ENCODE data around the gene PADI2.

PADI2 gene

GRCh38 chr1:17161926-17162800 lies 42.9 kb upstream of the PADI2 start:
- peaks cover 3% of the 10 kb centered on the region; the same call in 1 of the 2 replicates for H3K9me3 ChIP-seq
- H3K27ac ChIP-seq = no peak overlapping the region

DNA sequence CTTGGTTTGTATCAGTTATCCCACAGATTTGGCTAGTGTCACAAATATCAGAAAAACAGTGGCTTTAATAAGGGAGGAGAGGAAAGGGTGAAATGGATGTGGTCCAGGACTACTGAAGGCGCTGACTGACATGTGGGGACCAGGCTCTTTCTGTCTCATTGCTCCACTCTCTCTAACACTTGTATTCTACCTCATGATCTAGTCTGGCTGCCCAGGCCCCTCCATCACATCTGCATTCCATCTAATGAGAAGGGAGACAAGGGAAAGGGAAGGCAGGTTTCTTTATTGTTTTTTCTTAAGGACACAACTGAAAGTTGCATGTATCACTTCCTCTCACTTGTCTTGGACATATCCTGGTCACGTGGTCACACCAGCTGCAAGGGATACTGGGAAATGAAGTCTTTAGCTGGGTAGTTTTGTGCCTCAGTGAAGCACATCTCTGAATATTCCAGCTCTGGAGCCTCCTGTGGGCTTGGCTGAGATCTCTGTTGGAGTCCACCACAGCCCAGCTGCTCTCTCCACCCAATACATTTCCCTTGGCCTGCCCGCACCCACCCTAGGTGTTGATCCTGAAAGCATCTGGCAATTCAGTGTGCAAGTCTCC lies 42.0 kb upstream of the PADI2 start:
- H3K4me2 ChIP-seq = no peak overlapping the region
- no peak overlapping the region for H3K9ac ChIP-seq
- no peaks in the 10 kb centered on the region for H3K4me1 ChIP-seq
- no peaks in the 10 kb centered on the region for H3K36me3 ChIP-seq
- H3K27ac ChIP-seq = no peak overlapping the region
- no peaks in the 10 kb centered on the region for H4K20me1 ChIP-seq
- TF ChIP-seq Cebpa-rat (IDR thresholded peaks at IDR 0.05) = no peak
- no peak overlapping the region for H3K4me3 ChIP-seq
- peaks cover 12% of the 10 kb centered on the region for H3K9me3 ChIP-seq
- no peaks in the 10 kb centered on the region for H3K27me3 ChIP-seq

More at GRCh38 chr1:17161926-17162800, 42.9 kb upstream of the PADI2 start:
- no peak for TF ChIP-seq Cebpa-rat (IDR thresholded peaks at IDR 0.05)
- no peaks in the 10 kb centered on the region for H3K4me1 ChIP-seq
- no peak overlapping the region for H3K4me2 ChIP-seq
- H3K4me3 ChIP-seq = no peak overlapping the region
- no peaks in the 10 kb centered on the region for H3K36me3 ChIP-seq
- no peaks in the 10 kb centered on the region for H3K27me3 ChIP-seq
- no peak overlapping the region for H3K9ac ChIP-seq
- no peaks in the 10 kb centered on the region for H4K20me1 ChIP-seq

DNA sequence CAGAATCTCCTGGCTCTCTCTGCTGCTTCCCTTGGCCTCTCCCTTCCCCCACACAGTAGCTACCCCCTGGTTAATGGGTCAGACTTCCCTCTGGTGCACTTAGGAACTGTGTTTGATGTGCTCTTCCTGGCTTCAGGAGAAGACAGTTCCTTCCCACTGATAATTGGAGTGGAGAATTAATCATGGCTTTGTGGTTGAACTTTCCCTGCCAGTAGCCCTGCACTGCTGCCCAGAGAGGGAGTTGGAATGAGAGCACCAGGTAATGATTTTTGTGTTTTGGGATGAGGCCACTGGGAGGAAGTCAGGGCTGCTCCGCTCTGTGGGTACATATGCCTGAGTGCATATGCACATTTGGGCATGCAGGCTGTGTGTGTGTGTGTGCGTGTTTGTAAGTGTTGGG lies 39.7 kb upstream of the PADI2 start:
- no peaks in the 10 kb centered on the region for H3K4me1 ChIP-seq
- H3K4me2 ChIP-seq = no peak overlapping the region
- TF ChIP-seq Cebpa-rat (IDR thresholded peaks at IDR 0.05) = no peak
- no peaks in the 10 kb centered on the region for H4K20me1 ChIP-seq
- H3K9ac ChIP-seq = no peak overlapping the region
- H3K27me3 ChIP-seq = no peaks in the 10 kb centered on the region
- H3K9me3 ChIP-seq = peaks cover 35% of the 10 kb centered on the region
- H3K4me3 ChIP-seq = no peak overlapping the region
- H3K27ac ChIP-seq = no peak overlapping the region
- no peaks in the 10 kb centered on the region for H3K36me3 ChIP-seq

- no peak overlapping the region for H3K4me2 ChIP-seq
- no peaks in the 10 kb centered on the region for H3K27me3 ChIP-seq
- no peak overlapping the region for H3K9ac ChIP-seq
- no peaks in the 10 kb centered on the region for H3K4me1 ChIP-seq
- no peaks in the 10 kb centered on the region for H4K20me1 ChIP-seq
- no peak overlapping the region for H3K27ac ChIP-seq
- H3K9me3 ChIP-seq = peaks cover 59% of the 10 kb centered on the region
- H3K36me3 ChIP-seq = no peaks in the 10 kb centered on the region
- H3K4me3 ChIP-seq = no peak overlapping the region
- TF ChIP-seq Cebpa-rat (IDR thresholded peaks at IDR 0.05) = no peak
Measured at GRCh38 chr1:17156108-17156507, 36.9 kb upstream of the PADI2 start.

GRCh38 chr1:17155257-17155920 lies 36.1 kb upstream of the PADI2 start:
- Histone ChIP-seq H3K27me3 (no peaks in the 10 kb centered on the region), H3K9me3 (peaks cover 59% of the 10 kb centered on the region), H3K36me3 (no peaks in the 10 kb centered on the region), H3K4me2 (no peak overlapping the region), H3K4me3 (no peak overlapping the region), H3K9ac (no peak overlapping the region), H4K20me1 (no peaks in the 10 kb centered on the region), H3K4me1 (no peaks in the 10 kb centered on the region), H3K27ac (no peak overlapping the region)
- TF ChIP-seq Cebpa-rat (IDR thresholded peaks at IDR 0.05) = no peak

GRCh38 chr1:17149771-17150170 lies 30.5 kb upstream of the PADI2 start:
- TF ChIP-seq Cebpa-rat (IDR thresholded peaks at IDR 0.05) = no peak
- Histone ChIP-seq H4K20me1 (no peaks in the 10 kb centered on the region), H3K36me3 (no peaks in the 10 kb centered on the region), H3K27ac (no peak overlapping the region), H3K4me2 (no peak overlapping the region; the same call in 1 of the 2 replicates), H3K9ac (no peak overlapping the region), H3K4me3 (no peak overlapping the region), H3K27me3 (no peaks in the 10 kb centered on the region), H3K4me1 (no peaks in the 10 kb centered on the region), H3K9me3 (peaks cover 32% of the 10 kb centered on the region)

- peaks cover 25% of the 10 kb centered on the region for H3K9me3 ChIP-seq
- H3K9ac ChIP-seq = no peak overlapping the region
- no peak overlapping the region for H3K4me2 ChIP-seq
- H3K4me1 ChIP-seq = no peaks in the 10 kb centered on the region
- H3K27ac ChIP-seq = no peak overlapping the region
- H4K20me1 ChIP-seq = no peaks in the 10 kb centered on the region
- H3K36me3 ChIP-seq = no peaks in the 10 kb centered on the region
- H3K4me3 ChIP-seq = no peak overlapping the region
- no peaks in the 10 kb centered on the region for H3K27me3 ChIP-seq
- TF ChIP-seq Cebpa-rat (IDR thresholded peaks at IDR 0.05) = no peak
Measured at GRCh38 chr1:17148950-17149608, 29.8 kb upstream of the PADI2 start.

DNA sequence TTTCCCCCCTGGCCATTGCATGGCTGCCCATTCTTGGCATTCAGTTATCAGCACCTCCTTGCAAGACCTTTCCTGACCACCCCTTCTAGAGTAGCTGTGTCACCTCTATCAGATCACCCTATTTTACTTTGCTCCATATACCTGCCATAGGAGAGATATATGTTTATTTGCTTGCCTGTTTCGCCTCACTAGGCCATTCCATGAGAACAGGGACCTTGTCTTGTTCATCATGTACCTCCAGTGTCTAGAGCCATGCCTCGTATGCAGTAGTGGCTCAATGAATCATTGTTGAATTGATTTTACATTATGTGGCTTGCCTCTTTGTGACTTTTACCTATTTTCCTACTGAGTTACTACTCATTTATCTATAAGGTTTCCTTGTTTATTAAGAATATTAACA lies 26.4 kb upstream of the PADI2 start:
- Histone ChIP-seq H3K4me2 (no peak overlapping the region), H3K36me3 (no peaks in the 10 kb centered on the region), H3K27me3 (no peaks in the 10 kb centered on the region), H3K27ac (no peak overlapping the region), H3K4me3 (no peak overlapping the region), H4K20me1 (no peaks in the 10 kb centered on the region), H3K9ac (no peak overlapping the region), H3K4me1 (no peaks in the 10 kb centered on the region), H3K9me3 (no peaks in the 10 kb centered on the region)
- no peak for TF ChIP-seq Cebpa-rat (IDR thresholded peaks at IDR 0.05)

- Histone ChIP-seq H3K9ac (no peak overlapping the region), H3K4me2 (no peak overlapping the region), H3K27ac (no peak overlapping the region), H4K20me1 (no peaks in the 10 kb centered on the region), H3K27me3 (no peaks in the 10 kb centered on the region), H3K9me3 (no peaks in the 10 kb centered on the region), H3K4me1 (no peaks in the 10 kb centered on the region), H3K4me3 (no peak overlapping the region), H3K36me3 (no peaks in the 10 kb centered on the region)
- TF ChIP-seq Cebpa-rat (IDR thresholded peaks at IDR 0.05) = no peak
Measured at GRCh38 chr1:17143760-17144159, 24.5 kb upstream of the PADI2 start.

Data from BLaER1 (cell line).